Progenitor cell of endocrine pancreas (in vitro differentiated cells): ENCODE data around the gene GSE1. TPM values are rescaled to one million over a fixed set of nuclear protein-coding genes. Genes with fewer than 3 reads are reported as not detected.

ENCODE experiments used
- DNase-seq: peaks from one replicate; pipeline ENCODE4 v3.0.0; 2021; ENCODE audit warnings: low spot score; ENCODE audit not compliant: unreplicated experiment
- H3K27ac Mint-ChIP-seq: 2 replicates; pipeline ENCODE4 v1.8.0; 2021; ENCODE audit warnings: mild to moderate bottlenecking, moderate library complexity, mixed read lengths
- H3K27me3 Mint-ChIP-seq: 2 replicates; pipeline ENCODE4 v1.8.0; 2021; ENCODE audit warnings: mixed read lengths
- H3K36me3 Mint-ChIP-seq: 2 replicates; pipeline ENCODE4 v1.8.0; 2022; ENCODE audit warnings: mixed read lengths; ENCODE audit not compliant: insufficient read depth
- H3K4me1 Mint-ChIP-seq: 2 replicates; pipeline ENCODE4 v1.8.0; 2021; ENCODE audit warnings: low read depth, mixed read lengths
- H3K4me3 Mint-ChIP-seq: 2 replicates; pipeline ENCODE4 v1.8.0; 2021; ENCODE audit warnings: low read depth, mild to moderate bottlenecking, moderate library complexity, mixed read lengths
- H3K9me3 Mint-ChIP-seq: 2 replicates; pipeline ENCODE4 v1.8.0; 2021; ENCODE audit warnings: low read depth, mixed read lengths
- CTCF ChIP-seq: fragments of 200-600 bp; sonication (generic); IDR thresholded peaks from one replicate; pipeline ENCODE4 v1.5.0; 2021; ENCODE audit warnings: antibody characterized with exemption, mild to moderate bottlenecking; ENCODE audit not compliant: unreplicated experiment
- total RNA-seq: library from RNA; stranded (reverse); gene quantifications from 2 replicates; pipeline ENCODE4 v1.2.1, GENCODE V29; 2021

GSE1 gene
- total RNA-seq, 1 donor from 2014 or later = 136 TPM

- peaks cover 14% of the 10 kb centered on the region for H3K36me3 Mint-ChIP-seq
- no peak overlapping the region for H3K27ac Mint-ChIP-seq
- no peaks in the 10 kb centered on the region for H3K4me1 Mint-ChIP-seq
- no peak for TF ChIP-seq CTCF
- H3K4me3 Mint-ChIP-seq = no peak overlapping the region
- H3K9me3 Mint-ChIP-seq = no peaks in the 10 kb centered on the region
- H3K27me3 Mint-ChIP-seq = no peaks in the 10 kb centered on the region
- DNase-seq = no peak
Measured at GRCh38 chr16:85657267-85657650, 44.1 kb downstream of the GSE1 start.

DNA sequence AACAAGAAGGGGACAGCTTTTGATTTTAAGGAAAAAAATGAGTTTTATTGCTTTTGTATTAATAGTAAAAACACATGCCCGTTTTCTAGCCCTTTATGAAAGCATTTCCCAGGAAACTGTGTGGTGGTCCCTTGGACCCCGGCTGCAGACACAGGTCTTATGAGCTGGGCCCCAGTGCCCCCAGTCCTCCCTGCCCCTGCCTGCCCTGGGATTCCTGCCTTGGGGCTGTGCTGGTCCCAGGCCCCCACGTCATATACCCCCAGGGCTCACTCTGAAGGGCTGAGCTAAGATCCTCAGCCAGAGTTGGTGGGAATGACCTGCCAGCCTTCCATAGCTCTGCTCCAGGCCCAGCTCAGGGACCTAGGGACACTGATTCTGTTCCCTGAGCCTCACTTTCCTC, 44.9 kb downstream of the GSE1 start:
- H3K36me3 Mint-ChIP-seq = peaks cover 15% of the 10 kb centered on the region
- no peaks in the 10 kb centered on the region for H3K4me1 Mint-ChIP-seq
- no peak for TF ChIP-seq CTCF

GRCh38 chr16:85658504-85659326, 45.6 kb downstream of the GSE1 start:
- no peaks in the 10 kb centered on the region for H3K9me3 Mint-ChIP-seq
- no peak overlapping the region for H3K4me3 Mint-ChIP-seq
- no peaks in the 10 kb centered on the region for H3K4me1 Mint-ChIP-seq
- no peak for DNase-seq
- H3K27ac Mint-ChIP-seq = no peak overlapping the region
- no peak for TF ChIP-seq CTCF
- no peaks in the 10 kb centered on the region for H3K27me3 Mint-ChIP-seq
- H3K36me3 Mint-ChIP-seq = peaks cover 18% of the 10 kb centered on the region

More for the DNA sequence above, 44.9 kb downstream of the GSE1 start:
- no peak for DNase-seq
- Mint-ChIP-seq H3K27ac (no peak overlapping the region), H3K4me3 (no peak overlapping the region), H3K9me3 (no peaks in the 10 kb centered on the region), H3K27me3 (no peaks in the 10 kb centered on the region)

- no peak for TF ChIP-seq CTCF
- H3K27ac Mint-ChIP-seq = peak overlapping the region; percentile 11
- H3K4me3 Mint-ChIP-seq = no peak overlapping the region
- no peaks in the 10 kb centered on the region for H3K4me1 Mint-ChIP-seq
- DNase-seq = no peak
- no peaks in the 10 kb centered on the region for H3K9me3 Mint-ChIP-seq
- no peaks in the 10 kb centered on the region for H3K27me3 Mint-ChIP-seq
- H3K36me3 Mint-ChIP-seq = peaks cover 18% of the 10 kb centered on the region
Measured at GRCh38 chr16:85659336-85659735, 46.2 kb downstream of the GSE1 start.

DNA sequence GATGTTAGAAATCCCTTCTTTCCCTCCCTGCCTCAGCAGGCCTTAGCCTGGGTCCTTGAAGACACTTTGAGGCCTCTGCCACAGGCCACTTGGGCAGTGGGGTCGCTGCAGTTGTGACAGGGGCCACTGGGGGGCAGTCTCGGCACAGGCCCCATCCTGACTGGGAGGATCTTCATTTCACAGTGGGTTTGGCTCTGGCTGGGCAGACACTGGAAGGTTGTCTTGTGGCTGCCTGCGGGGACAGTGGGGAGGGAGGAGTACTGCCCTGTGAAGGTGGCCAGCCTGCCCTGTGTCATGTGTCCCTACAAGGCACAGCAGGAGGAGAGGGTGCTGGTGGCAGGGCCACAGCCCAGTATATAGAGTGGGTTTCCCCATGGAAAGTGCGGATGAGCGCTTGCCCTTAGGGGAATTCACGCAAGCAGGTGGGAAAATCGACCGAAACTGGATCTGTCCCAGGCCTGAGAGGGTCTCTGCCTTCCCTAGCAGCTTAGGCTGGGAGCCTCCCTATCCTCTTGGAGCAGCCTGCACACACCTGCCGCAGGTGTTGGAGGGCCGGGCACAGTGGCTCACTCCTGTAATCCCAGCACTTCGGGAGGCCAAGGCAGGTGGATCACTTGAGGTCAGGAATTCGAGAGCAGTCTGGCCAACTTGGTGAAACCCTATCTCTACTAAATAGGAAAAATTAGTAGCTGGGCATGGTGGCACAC, 46.8 kb downstream of the GSE1 start:
- Mint-ChIP-seq H3K36me3 (peaks cover 18% of the 10 kb centered on the region), H3K4me1 (no peaks in the 10 kb centered on the region), H3K27me3 (no peaks in the 10 kb centered on the region), H3K9me3 (no peaks in the 10 kb centered on the region), H3K4me3 (no peak overlapping the region), H3K27ac (peak overlapping the region; percentile 11)
- TF ChIP-seq CTCF = peak; percentile 83
- peak; percentile 67 for DNase-seq
